ENCODE data around the gene PMEL. TPM values are rescaled to one million over a fixed set of nuclear protein-coding genes. Genes with fewer than 3 reads are reported as not detected.

Gene PMEL
- total and polyA plus RNA-seq, 2 of the 8 experiments (the other 6 are each of a cell fraction or from before 2014, with no cell fraction given): 120 to 382 TPM

GRCh38 chr12:55991110-55991509 is 25.3 kb upstream of the PMEL start:
- 85% methylated on average over 3 of the region's 3 CpGs; no CpG with 5 or more reads in 1 of the 2 experiments for WGBS, 2 experiments (ENCODE audit: extremely low coverage in 1 of 2, insufficient coverage in 1 of 2, insufficient read length in 1 of 2, insufficient replicate concordance in 2 of 2, low coverage in 1 of 2, low lambda C conversion rate in 2 of 2, missing lambda C conversion rate in 1 of 2)
- TF ChIP-seq SP1 (IDR thresholded peaks at IDR 0.05; ENCODE audit: low read depth, low read length) (no peak), FOSL1 (IDR thresholded peaks at IDR 0.05; ENCODE audit: insufficient read depth, low read depth, low read length) (no peak), MAFK (IDR thresholded peaks at IDR 0.05; ENCODE audit: low read depth, low read length) (no peak), TBP (IDR thresholded peaks at IDR 0.05; ENCODE audit: low read depth, low read length) (no peak), SP2 (IDR thresholded peaks at IDR 0.05; ENCODE audit: low read length) (no peak), YY1 (IDR thresholded peaks at IDR 0.05; ENCODE audit: low read depth, low read length) (no peak), EP300 (IDR thresholded peaks at IDR 0.05; ENCODE audit: borderline replicate concordance in 1 of 2, low read depth in 2 of 2, low read length in 2 of 2) (no peak), NRF1 (IDR thresholded peaks at IDR 0.05; ENCODE audit: low read depth, low read length) (no peak), EGR1 (IDR thresholded peaks at IDR 0.05; ENCODE audit: borderline replicate concordance, low read depth, low read length) (no peak), KDM1A (IDR thresholded peaks at IDR 0.05; ENCODE audit: borderline replicate concordance, low read length) (no peak), TAF7 (optimal IDR thresholded peaks at IDR 0.05; ENCODE audit: borderline replicate concordance, low read depth, low read length) (no peak), E2F6 (IDR thresholded peaks at IDR 0.05) (no peak), RAD21 (IDR thresholded peaks at IDR 0.05 in 1 of 2, conservative IDR thresholded peaks at IDR 0.05 in 1 of 2; ENCODE audit: low read depth in 2 of 2, low read length in 2 of 2) (no peak), ASH2L (IDR thresholded peaks at IDR 0.05; ENCODE audit: low read length) (no peak)

More at GRCh38 chr12:55991110-55991509, 25.3 kb upstream of the PMEL start:
- H3K27ac ChIP-seq (ENCODE audit: low read depth, low read length): no peak overlapping the region
- H3K27me3 ChIP-seq (replicated peaks in 1 of 4; ENCODE audit: control insufficient read depth in 3 of 4, extremely low read depth in 1 of 4, insufficient read depth in 3 of 4, low read length in 3 of 4): no peaks in the 10 kb centered on the region
- no peak overlapping the region for H3K23ac ChIP-seq (ENCODE audit: insufficient read length)
- no peak overlapping the region for H4K8ac ChIP-seq (ENCODE audit: extremely low read depth, insufficient read depth, low read length)
- H4K5ac ChIP-seq (ENCODE audit: insufficient read length, low read depth, low read length): no peak overlapping the region
- H3K56ac ChIP-seq (replicated peaks; ENCODE audit: insufficient read length, low read depth, low read length): no peak overlapping the region
- no peaks in the 10 kb centered on the region for H3K23me2 ChIP-seq (ENCODE audit: low read depth, low read length)
- no peak overlapping the region for H2BK20ac ChIP-seq (ENCODE audit: low read length)
- no peak overlapping the region for H3K4me3 ChIP-seq (ENCODE audit: extremely low read depth in 1 of 4, insufficient read depth in 2 of 4, low read depth in 3 of 4, low read length in 4 of 4)
- H4K20me1 ChIP-seq (replicated peaks in 1 of 2; ENCODE audit: control insufficient read depth in 1 of 2, insufficient read depth in 2 of 2, low read length in 2 of 2): peaks cover 0 to 3% of the 10 kb centered on the region in 2 experiments
- ChIA-PET CTCF (ENCODE audit: partially characterized antibody) (interaction anchor here (0.7 to 13.5 kb wide), 7 partner anchors 9 to 1464 kb away, joined by 3 to 256 read pairs (median 3); partner anchors contain the start of gene IKZF4), POLR2A (ENCODE audit: partially characterized antibody) (interaction anchor here (1.1 to 2.2 kb wide), 5 partner anchors 9 to 88 kb away, joined by 3 to 16 read pairs (median 3); partner anchors contain the start of gene RAB5B)
- H2BK120ac ChIP-seq (replicated peaks; ENCODE audit: low read depth, low read length): no peak overlapping the region
- H3K9ac ChIP-seq (replicated peaks in 1 of 4; ENCODE audit: extremely low read depth in 1 of 4, low read depth in 3 of 4, low read length in 3 of 4): no peak overlapping the region
- no peaks in the 10 kb centered on the region for H3K9me3 ChIP-seq (ENCODE audit: insufficient read depth in 2 of 2, low read depth in 1 of 2, low read length in 1 of 2)
- FAIRE-seq (no peak), DNase-seq (ENCODE audit: low read depth in 1 of 2, low spot score in 2 of 2) (no peak)
- H2BK12ac ChIP-seq (ENCODE audit: low read depth, low read length): no peak overlapping the region
- H3K18ac ChIP-seq (ENCODE audit: extremely low read depth, low read length): no peak overlapping the region
- no peak overlapping the region for H3K4me2 ChIP-seq (ENCODE audit: insufficient read depth in 1 of 2, low read depth in 2 of 2, low read length in 2 of 2)
- no peaks in the 10 kb centered on the region for H3K79me2 ChIP-seq (ENCODE audit: control insufficient read depth in 1 of 2, insufficient read depth in 2 of 2, low read length in 2 of 2)
- no peaks in the 10 kb centered on the region for H3K4me1 ChIP-seq (replicated peaks in 1 of 4; ENCODE audit: control insufficient read depth in 3 of 4, insufficient read depth in 4 of 4, low read length in 3 of 4)
- no peak overlapping the region for H2AFZ ChIP-seq (ENCODE audit: low read length)
- H4K91ac ChIP-seq (replicated peaks; ENCODE audit: insufficient read length, low read length): no peak overlapping the region
- no peak overlapping the region for H2BK5ac ChIP-seq (ENCODE audit: low read depth, low read length)
- H3K79me1 ChIP-seq (ENCODE audit: low read depth, low read length): no peaks in the 10 kb centered on the region
- H3K4ac ChIP-seq (replicated peaks; ENCODE audit: insufficient read length, low read depth, low read length): no peak overlapping the region
- no peak overlapping the region for H2BK15ac ChIP-seq (ENCODE audit: low read length)
- H2AK5ac ChIP-seq (ENCODE audit: low read depth, low read length): no peak overlapping the region
- no peak overlapping the region for H3K14ac ChIP-seq (ENCODE audit: insufficient read length)
- peaks cover 15 to 77% (median 50%) of the 10 kb centered on the region in 4 experiments for H3K36me3 ChIP-seq (ENCODE audit: control insufficient read depth in 2 of 4, insufficient read depth in 4 of 4, low read length in 3 of 4)

Measured in H1 (cell line).